Subcutaneous abdominal adipose tissue (tissue), 5 donors: ENCODE measurements around the gene CR2.
"Not testable (repeated sequence)": the region's sequence is repeated elsewhere in the genome, so short reads cannot be mapped to it uniquely, and the experiment has no call there.

ENCODE experiments used
- H3K27ac ChIP-seq: one replicate; pipeline ENCODE4 v1.7.0; 2013; ENCODE audit warnings: low read depth, mild to moderate bottlenecking, inconsistent platforms, low read length, moderate library complexity
- H3K27me3 ChIP-seq, 5 donors: one replicate each; pipeline ENCODE4 v1.7.0; 2013; ENCODE audit warnings: low read length in 5 of 5, inconsistent platforms in 1 of 5; ENCODE audit not compliant: control insufficient read depth in 5 of 5, insufficient read depth in 4 of 5
- H3K36me3 ChIP-seq, 5 donors: one replicate each; pipeline ENCODE4 v1.7.0; 2013; ENCODE audit warnings: low read length in 5 of 5; ENCODE audit not compliant: control insufficient read depth in 5 of 5, insufficient read depth in 5 of 5
- H3K4me1 ChIP-seq, 5 donors: one replicate each; pipeline ENCODE4 v1.7.0; 2013; ENCODE audit warnings: low read length in 5 of 5, mild to moderate bottlenecking in 3 of 5, moderate library complexity in 1 of 5; ENCODE audit not compliant: control insufficient read depth in 5 of 5, insufficient read depth in 5 of 5
- H3K4me3 ChIP-seq, 5 donors: one replicate each; pipeline ENCODE4 v1.7.0; 2013; ENCODE audit warnings: low read length in 5 of 5, low read depth in 1 of 5
- H3K9ac ChIP-seq, 5 donors: one replicate each; pipeline ENCODE4 v1.7.0; 2013; ENCODE audit warnings: low read length in 5 of 5, mild to moderate bottlenecking in 4 of 5, moderate library complexity in 3 of 5
- H3K9me3 ChIP-seq, 5 donors: one replicate each; pipeline ENCODE4 v1.7.0; 2013; ENCODE audit warnings: low read length in 5 of 5; ENCODE audit not compliant: control insufficient read depth in 5 of 5
- donor health status: healthy.
- donor health status: healthy.
- donor health status: healthy.
- donor health status: healthy.
- donor health status: healthy.

The CR2 gene

GRCh38 chr1:207470927-207471326 lies 16.8 kb downstream of the CR2 start:
- Histone ChIP-seq H3K9ac (no peak overlapping the region), H3K4me3 (no peak overlapping the region), H3K27ac (no peak overlapping the region), H3K27me3 (peaks cover 0 to 2% (median 0%) of the 10 kb centered on the region in 5 donors), H3K9me3 (no peaks in the 10 kb centered on the region), H3K4me1 (no peaks in the 10 kb centered on the region), H3K36me3 (no peaks in the 10 kb centered on the region)

GRCh38 chr1:207474210-207474609 lies 20.1 kb downstream of the CR2 start:
- Histone ChIP-seq H3K9ac (no peak overlapping the region), H3K9me3 (no peaks in the 10 kb centered on the region), H3K4me3 (no peak overlapping the region), H3K27ac (no peak overlapping the region), H3K27me3 (peaks cover 0 to 2% (median 0%) of the 10 kb centered on the region in 5 donors), H3K4me1 (no peaks in the 10 kb centered on the region), H3K36me3 (no peaks in the 10 kb centered on the region)

- no peaks in the 10 kb centered on the region for H3K36me3 ChIP-seq
- no peak overlapping the region for H3K27ac ChIP-seq
- no peak overlapping the region for H3K9ac ChIP-seq
- H3K4me3 ChIP-seq = no peak overlapping the region
- H3K9me3 ChIP-seq = no peaks in the 10 kb centered on the region
- H3K27me3 ChIP-seq = no peaks in the 10 kb centered on the region
- no peaks in the 10 kb centered on the region for H3K4me1 ChIP-seq
These were observed 32.1 kb downstream of the CR2 start for GRCh38 chr1:207486198-207486597.

- Histone ChIP-seq H3K9me3 (no peaks in the 10 kb centered on the region), H3K4me3 (no peak overlapping the region), H3K36me3 (no peaks in the 10 kb centered on the region), H3K27me3 (no peaks in the 10 kb centered on the region), H3K9ac (no peak overlapping the region), H3K27ac (no peak overlapping the region), H3K4me1 (no peaks in the 10 kb centered on the region)
These were observed 33.5 kb downstream of the CR2 start for GRCh38 chr1:207487636-207488035.

GRCh38 chr1:207493212-207493611 lies 39.1 kb downstream of the CR2 start:
- H3K4me3 ChIP-seq = no peak overlapping the region
- H3K27me3 ChIP-seq = peaks cover 7 to 17% (median 14%) of the 10 kb centered on the region in 5 donors
- peaks cover 0 to 19% (median 7%) of the 10 kb centered on the region in 5 donors for H3K4me1 ChIP-seq
- H3K36me3 ChIP-seq = no peaks in the 10 kb centered on the region
- no peak overlapping the region for H3K27ac ChIP-seq
- H3K9ac ChIP-seq = no peak overlapping the region
- no peaks in the 10 kb centered on the region for H3K9me3 ChIP-seq

- Histone ChIP-seq H3K27ac (no peak overlapping the region), H3K9ac (no peak overlapping the region), H3K27me3 (peaks cover 7 to 17% (median 14%) of the 10 kb centered on the region in 5 donors), H3K36me3 (no peaks in the 10 kb centered on the region), H3K4me1 (peaks cover 0 to 19% (median 7%) of the 10 kb centered on the region in 5 donors), H3K4me3 (no peak overlapping the region), H3K9me3 (no peaks in the 10 kb centered on the region)
These were observed 40.0 kb downstream of the CR2 start for GRCh38 chr1:207494171-207494570.

- H3K27ac ChIP-seq, H3K9ac ChIP-seq, H3K9me3 ChIP-seq, H3K36me3 ChIP-seq: not testable (repeated sequence)
- Histone ChIP-seq H3K27me3 (peaks cover 7 to 17% (median 14%) of the 10 kb centered on the region in 5 donors), H3K4me3 (peak overlapping the region in 1 of 5 donors; percentile 49), H3K4me1 (peaks cover 0 to 19% (median 7%) of the 10 kb centered on the region in 5 donors)
These were observed 41.2 kb downstream of the CR2 start for GRCh38 chr1:207495281-207495680.

GRCh38 chr1:207495801-207496792 lies 42.0 kb downstream of the CR2 start, which contains the start of gene CR1:
TSS of gene CR1 (plus strand) at chr1:207496157. CDS start at chr1:207496268, 111 bp downstream.
- Histone ChIP-seq H3K36me3 (no peaks in the 10 kb centered on the region), H3K9me3 (no peaks in the 10 kb centered on the region), H3K27me3 (peaks cover 7 to 17% (median 14%) of the 10 kb centered on the region in 5 donors), H3K27ac (no peak within 1 kb of the TSS), H3K4me1 (peaks cover 0 to 19% (median 7%) of the 10 kb centered on the region in 5 donors), H3K9ac (peak within 1 kb of the TSS in 1 of 5 donors; percentile 45), H3K4me3 (peak within 1 kb of the TSS; percentile 41 to 63 (median 49))

- Histone ChIP-seq H3K9me3 (no peaks in the 10 kb centered on the region), H3K4me3 (no peak overlapping the region), H3K9ac (no peak overlapping the region), H3K27me3 (peaks cover 13 to 25% (median 17%) of the 10 kb centered on the region in 5 donors), H3K36me3 (no peaks in the 10 kb centered on the region), H3K27ac (no peak overlapping the region), H3K4me1 (peaks cover 0 to 19% (median 7%) of the 10 kb centered on the region in 5 donors)
These were observed 43.8 kb downstream of the CR2 start for GRCh38 chr1:207497941-207498340.

- Histone ChIP-seq H3K27me3 (peaks cover 15 to 25% (median 17%) of the 10 kb centered on the region in 5 donors), H3K9ac (no peak overlapping the region), H3K27ac (no peak overlapping the region), H3K9me3 (no peaks in the 10 kb centered on the region), H3K36me3 (no peaks in the 10 kb centered on the region), H3K4me1 (peaks cover 0 to 12% (median 7%) of the 10 kb centered on the region in 5 donors), H3K4me3 (no peak overlapping the region)
These were observed 45.4 kb downstream of the CR2 start for GRCh38 chr1:207499573-207499972.
